GM18502 (cell line): ENCODE results near the gene BNC2.

ENCODE experiments used
- ATAC-seq: cut with Tn5 transposase; IDR thresholded peaks from one replicate; pipeline ENCODE4 v1.9.1; 2021; ENCODE audit warnings: mild to moderate bottlenecking; ENCODE audit not compliant: unreplicated experiment, poor library complexity

BNC2 gene

DNA sequence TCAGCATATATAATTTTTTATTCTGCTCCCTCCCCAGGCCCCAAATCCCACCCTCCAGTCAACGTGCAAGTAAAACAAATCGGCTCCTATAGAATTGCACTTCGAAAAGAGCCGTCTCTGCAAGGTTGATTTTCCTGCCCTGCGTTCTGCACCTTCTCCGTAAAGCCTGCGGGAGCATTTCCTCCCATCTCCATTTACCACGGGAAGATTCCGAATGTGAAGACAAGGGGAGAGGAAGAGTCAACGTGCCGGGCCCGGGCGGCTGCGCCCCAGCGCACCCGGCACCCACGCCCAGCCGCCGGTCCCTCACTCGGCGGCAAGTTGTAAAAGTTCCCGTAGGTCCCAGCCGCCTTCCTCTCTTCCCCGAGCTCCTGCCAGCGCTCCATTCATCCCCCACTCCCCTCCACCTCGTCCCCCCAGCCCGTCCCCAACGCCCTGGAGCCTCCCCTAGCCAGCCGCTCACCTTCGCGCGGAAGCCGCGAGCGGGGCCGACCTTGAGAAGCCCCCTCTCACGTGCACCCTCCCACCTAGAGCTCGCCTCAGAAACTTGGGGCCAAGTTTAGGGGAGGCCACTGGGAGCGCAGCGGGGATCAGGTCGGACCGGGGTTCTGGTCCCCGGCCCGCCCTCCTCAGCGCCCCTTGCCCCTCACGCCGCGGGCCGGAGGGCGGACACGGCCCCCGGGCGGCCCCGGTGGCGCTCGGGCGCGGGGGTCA lies 431 bp downstream of the BNC2 start:
- no peak for ATAC-seq

- no peak for ATAC-seq
These were observed 1.2 kb downstream of the BNC2 start for GRCh38 chr9:16869131-16869881.

- no peak for ATAC-seq
These were observed 1.8 kb downstream of the BNC2 start for GRCh38 chr9:16868701-16869100.

GRCh38 chr9:16867576-16868311 lies 2.7 kb downstream of the BNC2 start:
- ATAC-seq = no peak

- no peak for ATAC-seq
These were observed 3.9 kb downstream of the BNC2 start for GRCh38 chr9:16866587-16866986.

GRCh38 chr9:16864649-16865434 lies 5.6 kb downstream of the BNC2 start:
- no peak for ATAC-seq

- no peak for ATAC-seq
These were observed 22.3 kb downstream of the BNC2 start for GRCh38 chr9:16848179-16848578.

DNA sequence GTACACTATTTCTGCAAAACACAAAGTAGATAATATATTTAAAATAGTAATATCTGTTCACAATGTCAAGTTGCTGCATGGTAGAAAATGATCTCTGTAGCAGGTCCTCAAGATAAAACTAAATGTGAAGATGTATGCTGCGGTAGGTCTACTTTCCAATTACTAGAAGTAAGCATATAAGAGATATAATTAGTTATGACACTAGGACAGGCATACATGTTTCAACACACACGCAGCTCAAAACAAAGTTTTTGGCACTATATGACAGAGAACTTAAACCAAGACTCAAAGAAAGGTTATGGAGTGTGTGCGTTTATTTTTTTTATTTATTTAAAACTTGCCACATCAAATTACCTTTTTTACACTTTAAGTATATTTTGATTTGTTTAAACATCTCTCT lies 23.5 kb downstream of the BNC2 start:
- ATAC-seq = no peak

DNA sequence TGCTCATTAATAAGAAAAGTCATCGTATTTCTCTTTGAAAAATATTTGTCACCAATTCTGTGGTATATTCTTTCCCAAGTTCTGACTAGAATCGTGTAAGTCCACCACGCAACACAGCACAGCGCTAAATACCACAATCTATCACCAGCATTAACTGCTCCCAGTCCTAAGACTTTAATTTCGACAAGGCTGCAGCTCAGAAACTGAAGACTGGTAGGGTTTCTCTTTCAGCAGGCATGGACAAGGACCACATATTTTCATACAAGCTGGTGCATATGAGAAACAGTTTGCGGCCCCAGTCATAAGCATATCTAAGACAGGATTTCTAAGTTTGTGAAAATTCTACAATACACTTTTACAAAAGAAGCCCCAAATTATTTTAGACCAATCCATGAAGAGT lies 24.1 kb downstream of the BNC2 start:
- ATAC-seq = no peak

DNA sequence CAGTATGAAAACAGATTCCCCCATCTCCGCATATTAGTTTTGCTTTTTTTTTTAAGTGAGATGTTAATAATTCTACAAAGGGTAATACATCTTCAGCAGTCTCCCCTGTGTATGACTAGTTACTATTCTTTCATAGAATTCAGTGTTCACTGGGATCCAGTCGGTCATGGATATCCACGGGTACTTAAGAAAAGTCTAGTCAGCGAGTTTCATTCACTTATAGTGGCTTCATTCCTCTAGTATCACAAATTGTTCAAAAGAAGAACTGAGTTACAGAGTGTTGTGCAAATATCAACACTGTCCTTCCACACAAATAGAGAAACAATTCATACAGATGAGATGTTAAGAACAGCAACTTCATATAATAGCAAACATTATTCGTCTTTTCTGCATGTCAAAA lies 35.7 kb downstream of the BNC2 start:
- ATAC-seq = no peak

- ATAC-seq = no peak
These were observed 37.1 kb downstream of the BNC2 start for GRCh38 chr9:16833296-16833835.

- ATAC-seq = no peak
These were observed 38.4 kb downstream of the BNC2 start for GRCh38 chr9:16832101-16832500.

GRCh38 chr9:16830806-16831205 lies 39.7 kb downstream of the BNC2 start:
- no peak for ATAC-seq

- ATAC-seq = no peak
These were observed 41.9 kb downstream of the BNC2 start for GRCh38 chr9:16828340-16829281.

- ATAC-seq = no peak
These were observed 44.4 kb downstream of the BNC2 start for GRCh38 chr9:16825971-16826625.

GRCh38 chr9:16825331-16825725 lies 45.1 kb downstream of the BNC2 start:
- ATAC-seq = no peak

DNA sequence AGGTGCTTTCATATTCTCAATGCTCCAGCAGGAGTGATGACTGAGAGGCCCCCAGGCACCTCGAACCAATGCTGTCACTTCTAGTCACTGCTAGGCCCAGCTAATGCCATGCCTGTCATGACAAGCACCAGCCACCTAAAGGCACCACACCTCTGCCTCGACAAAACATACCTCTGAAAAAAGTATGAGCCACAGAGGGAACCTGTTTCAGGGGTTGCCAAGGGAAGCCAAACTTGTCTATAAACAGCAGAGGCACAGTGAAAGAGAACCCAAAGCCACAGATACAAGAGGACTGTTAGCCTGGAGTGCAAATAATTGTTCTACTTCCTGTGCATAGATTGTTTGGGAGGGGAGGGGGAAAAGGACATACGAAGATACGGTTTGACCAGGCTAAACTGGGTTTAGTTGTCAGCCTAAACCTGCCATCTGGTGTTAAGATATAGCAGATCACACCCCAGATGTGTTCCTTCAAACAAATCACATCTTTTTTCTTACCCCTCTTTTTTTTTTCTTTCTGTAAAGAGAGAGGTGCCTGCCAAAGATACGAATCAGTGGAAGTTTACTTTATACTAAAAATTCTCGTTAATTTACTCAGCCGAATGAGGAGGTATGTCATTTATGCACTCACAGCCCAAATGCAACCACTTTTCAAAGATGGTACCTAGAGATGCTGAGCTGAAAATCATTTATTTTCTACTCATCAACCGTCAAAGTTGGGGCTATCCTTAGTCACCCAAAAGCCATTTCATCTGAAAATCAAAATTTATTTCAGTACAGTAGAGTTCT lies 45.7 kb downstream of the BNC2 start:
- ATAC-seq = no peak

- ATAC-seq = no peak
These were observed 46.6 kb downstream of the BNC2 start for GRCh38 chr9:16823906-16824305.
